Erythroblast (primary cell): ENCODE results near the gene MYH16.
"Not testable (repeated sequence)": the region's sequence is repeated elsewhere in the genome, so short reads cannot be mapped to it uniquely, and the experiment has no call there.

Experiments
- GATA1 ChIP-seq: IDR thresholded peaks from 2 replicates; pipeline ENCODE4 v1.6.1; 2011; ENCODE audit warnings: low read depth, mild to moderate bottlenecking, control low read depth, low read length, moderate library complexity
- POLR2A ChIP-seq: IDR thresholded peaks from 2 replicates; pipeline ENCODE4 v1.6.1; 2011; ENCODE audit warnings: mild to moderate bottlenecking, low read length

GRCh38 chr7:99290148-99290547, 17.5 kb downstream of the MYH16 start:
- not testable (repeated sequence) for TF ChIP-seq POLR2A, GATA1
